A549 (cell line): ENCODE results near the gene GLRA1.

ENCODE experiments used
- CTCF ChIP-seq: fragments of >200 bp; sonication (Bioruptor Twin); formaldehyde crosslinking; IDR thresholded peaks from 3 replicates; pipeline ENCODE4 v1.5.1; 2016
- ZC3H11A ChIP-seq: fragments of 450-650 bp; IDR thresholded peaks from 2 replicates; pipeline ENCODE4 v1.6.1; 2014; ENCODE audit warnings: antibody characterized with exemption, mild to moderate bottlenecking

- TF ChIP-seq ZC3H11A (no peak), CTCF (no peak)
Observed at GRCh38 chr5:151855701-151856100, 69.0 kb downstream of the GLRA1 start.
